HepG2 (cell line): Measurements from ENCODE around the gene ENGASE. TPM values are rescaled to one million over a fixed set of nuclear protein-coding genes. Genes with fewer than 3 reads are reported as not detected.

Source experiments
- ATAC-seq: fragments of 200-7000 bp; cut with Tn5 transposase; 3 replicates; pipeline ENCODE4 v1.9.1; 2020; ENCODE audit warnings: mild to moderate bottlenecking, moderate library complexity
- BruUV-seq: library from RNA; stranded (reverse); fragments of 400-500 nt; replicated peaks from 2 replicates; lab custom pipeline; 2021; lab: Mats Ljungman, UMichigan
- CTCF ChIA-PET: fragments of 300-600 bp; formaldehyde crosslinking; extraction: SDS; loops from one replicate; lab custom pipeline; 2021; ENCODE audit warnings: low total read pairs, inconsistent platforms, low intra/inter-chr PET ratio; lab: Yijun Ruan, JAX
- POLR2A ChIA-PET: fragments of 350-600 bp; sonication (Branson Sonifier 250); formaldehyde crosslinking; loops from one replicate; lab custom pipeline; 2020; ENCODE audit warnings: antibody characterized with exemption, inconsistent platforms; lab: Yijun Ruan, JAX
- DNase-seq: peaks from one replicate; pipeline ENCODE4 v3.0.0-alpha.2; 2015; ENCODE audit warnings: low spot score
- FAIRE-seq: peaks from 3 replicates; lab custom pipeline; 2011; peaks lifted over from hg19 to GRCh38; lab: Jason Lieb, UNC
- H2AFZ ChIP-seq: one replicate; pipeline ENCODE4 v1.6.1; 2011; ENCODE audit warnings: low read length, inconsistent platforms
- H3K27ac ChIP-seq: fragments of 300-600 bp; 3 replicates; pipeline ENCODE4 v1.8.0; 2011; ENCODE audit warnings: mixed run types, mild to moderate bottlenecking, mixed read lengths, low read length, inconsistent platforms; ENCODE audit not compliant: insufficient read depth; ENCODE audit errors: extremely low read length
- H3K27me3 ChIP-seq, 2 experiments: fragments of 200-600 bp in 1 of 2; 2 replicates in 1 of 2; 3 replicates in 1 of 2; pipeline versions ENCODE4 v1.6.0 to v1.8.0; 2011; ENCODE audit warnings: low read length in 2 of 2, mild to moderate bottlenecking in 2 of 2, moderate library complexity in 2 of 2, inconsistent platforms in 1 of 2; ENCODE audit not compliant: insufficient read depth in 2 of 2, control insufficient read depth in 1 of 2
- H3K36me3 ChIP-seq, 2 experiments: fragments of 200-600 bp in 1 of 2; replicated peaks in 1 of 2; 2 replicates in 1 of 2; 3 replicates in 1 of 2; pipeline versions ENCODE4 v1.5.1 to v1.8.0; 2011; ENCODE audit warnings: low read length in 2 of 2, inconsistent platforms in 1 of 2; ENCODE audit not compliant: insufficient read depth in 2 of 2, control insufficient read depth in 1 of 2
- H3K4me1 ChIP-seq: 2 replicates; pipeline ENCODE4 v1.5.1; 2012; ENCODE audit warnings: low read length, inconsistent platforms; ENCODE audit not compliant: insufficient read depth
- H3K4me2 ChIP-seq: 2 replicates; pipeline ENCODE4 v1.6.0; 2011; ENCODE audit warnings: low read depth, low read length, inconsistent platforms
- H3K4me3 ChIP-seq, 3 experiments: fragments of 200-600 bp in 1 of 3; sonication (generic), shearing (Covaris generic) in 1 of 3; replicated peaks in 1 of 3; 2 replicates each; pipeline ENCODE4 v1.5.1; 2011 to 2016; ENCODE audit warnings: low read length in 3 of 3, inconsistent platforms in 2 of 3, low read depth in 2 of 3, mild to moderate bottlenecking in 2 of 3, control low read depth in 1 of 3, mixed read lengths in 1 of 3; ENCODE audit not compliant: insufficient read depth in 1 of 3
- H3K79me2 ChIP-seq: one replicate; pipeline ENCODE4 v1.6.1; 2011; ENCODE audit warnings: low read length, inconsistent platforms; ENCODE audit not compliant: insufficient read depth
- H3K9ac ChIP-seq: 2 replicates; pipeline ENCODE4 v1.6.0; 2011; ENCODE audit warnings: mild to moderate bottlenecking, low read depth, low read length, inconsistent platforms; ENCODE audit not compliant: insufficient read depth
- H3K9me3 ChIP-seq: 2 replicates; pipeline ENCODE4 v1.5.1; 2012; ENCODE audit warnings: mild to moderate bottlenecking, low read length
- H4K20me1 ChIP-seq: 2 replicates; pipeline ENCODE4 v1.6.0; 2011; ENCODE audit warnings: inconsistent platforms, mild to moderate bottlenecking, low read length, moderate library complexity; ENCODE audit not compliant: insufficient read depth
- ETS1 ChIP-seq: sonication (generic); formaldehyde crosslinking; IDR thresholded peaks from 2 replicates; pipeline ENCODE4 v1.4.0; 2020; ENCODE audit warnings: missing genetic modification reagents
- ETV5 ChIP-seq: IDR thresholded peaks from 2 replicates; pipeline ENCODE4 v1.6.1; 2018; ENCODE audit warnings: missing biosample characterization, missing genetic modification reagents, inconsistent platforms, borderline replicate concordance
- HMGXB4 ChIP-seq, 2 experiments: sonication (generic) in 1 of 2; formaldehyde crosslinking in 1 of 2; IDR thresholded peaks; 2 replicates each; pipeline versions ENCODE4 v1.4.0 to v1.6.1; 2018 to 2020; ENCODE audit warnings: missing genetic modification reagents in 2 of 2, borderline replicate concordance in 1 of 2, low read depth in 1 of 2, mild to moderate bottlenecking in 1 of 2, missing biosample characterization in 1 of 2
- HNRNPL ChIP-seq: fragments of 200-400 bp; formaldehyde crosslinking; IDR thresholded peaks from 2 replicates; pipeline ENCODE4 v1.6.1; 2017; ENCODE audit warnings: mild to moderate bottlenecking, low read depth, low read length
- HOXA3 ChIP-seq: sonication (generic); formaldehyde crosslinking; IDR thresholded peaks from 2 replicates; pipeline ENCODE4 v1.5.0; 2020; ENCODE audit warnings: missing genetic modification reagents
- HOXA9 ChIP-seq: sonication (generic); formaldehyde crosslinking; IDR thresholded peaks from 2 replicates; pipeline ENCODE4 v1.8.1; 2022; ENCODE audit warnings: missing genetic modification reagents, mild to moderate bottlenecking, moderate library complexity, borderline replicate concordance
- MED13 ChIP-seq: sonication (generic); formaldehyde crosslinking; IDR thresholded peaks from 2 replicates; pipeline ENCODE4 v1.5.0; 2020; ENCODE audit warnings: missing genetic modification reagents
- MIER2 ChIP-seq: IDR thresholded peaks from 2 replicates; pipeline ENCODE4 v1.6.1; 2016; ENCODE audit warnings: missing biosample characterization, missing genetic modification reagents
- MLX ChIP-seq: IDR thresholded peaks from 2 replicates; pipeline ENCODE4 v1.6.1; 2016
- SIN3A ChIP-seq: IDR thresholded peaks from 2 replicates; pipeline ENCODE4 v1.6.1; 2011; ENCODE audit warnings: low read depth, mild to moderate bottlenecking, control low read depth, low read length, borderline replicate concordance
- SP4 ChIP-seq: sonication (generic); formaldehyde crosslinking; IDR thresholded peaks from 2 replicates; pipeline ENCODE4 v1.8.1; 2023; ENCODE audit warnings: mild to moderate bottlenecking, missing genetic modification reagents
- U2AF2 ChIP-seq: fragments of 200-400 bp; formaldehyde crosslinking; IDR thresholded peaks from 2 replicates; pipeline ENCODE4 v1.6.1; 2017; ENCODE audit warnings: low read depth, mild to moderate bottlenecking, low read length
- ZFP91 ChIP-seq: sonication (generic); formaldehyde crosslinking; IDR thresholded peaks from 2 replicates; pipeline ENCODE4 v1.9.0; 2022; ENCODE audit warnings: missing genetic modification reagents, mild to moderate bottlenecking, borderline replicate concordance
- ZNF207 ChIP-seq: fragments of 450-650 bp; IDR thresholded peaks from 2 replicates; pipeline ENCODE4 v1.6.1; 2016; ENCODE audit warnings: antibody characterized with exemption, borderline replicate concordance
- ZNF326 ChIP-seq: sonication (generic); formaldehyde crosslinking; IDR thresholded peaks from 2 replicates; pipeline ENCODE4 v1.4.0; 2020; ENCODE audit warnings: missing genetic modification reagents, borderline replicate concordance
- ZNF468 ChIP-seq: sonication (generic); formaldehyde crosslinking; IDR thresholded peaks from 2 replicates; pipeline ENCODE4 v1.8.0; 2022; ENCODE audit warnings: mild to moderate bottlenecking, moderate library complexity, missing genetic modification reagents
- ZNF703 ChIP-seq: sonication (generic); formaldehyde crosslinking; IDR thresholded peaks from 2 replicates; pipeline ENCODE4 v1.5.1; 2020; ENCODE audit warnings: missing genetic modification reagents, mild to moderate bottlenecking, moderate library complexity, borderline replicate concordance
- ZSCAN29 ChIP-seq: sonication (generic); formaldehyde crosslinking; conservative IDR thresholded peaks from 2 replicates; pipeline ENCODE4 v1.4.0; 2020; ENCODE audit warnings: mild to moderate bottlenecking, missing genetic modification reagents
- WGBS: methylation state at CpG from one replicate; pipeline ENCODE4 v1.1.6; 2017; ENCODE audit warnings: low lambda C conversion rate; 5-methylcytosine and 5-hydroxymethylcytosine counted together
- in situ Hi-C: cut with HindIII; loops from 2 replicates; pipeline ENCODE4 v1.10.0; 2017; ENCODE audit warnings: low pct_unique_long_range_greater_than_20kb; ENCODE audit not compliant: extremely low pct_ligation_motif_present
- intact Hi-C: fragments of 100-400 bp; cut with micrococcal nuclease; formaldehyde crosslinking; loops from one replicate; pipeline ENCODE4 v1.10.0; 2022; ENCODE audit not compliant: unreplicated experiment
- polyA plus RNA-seq, 8 experiments: library from polyadenylated mRNA; depleted of rRNA in 3 of 8; stranded (reverse) in 7 of 8; unstranded in 1 of 8; fragments of >200 nt; fragmentation: Illumina TruSeq in 4 of 8; extraction: Trizol in 4 of 8; gene quantifications; 2 replicates each; pipeline versions ENCODE4 v1.2.1 to v1.2.3, GENCODE V29; 2011 to 2016; ENCODE audit warnings: low read depth in 4 of 8, missing spikeins in 1 of 8, mixed read lengths in 1 of 8; ENCODE audit not compliant: insufficient read depth in 1 of 8
- total RNA-seq, 5 experiments: library from RNA; depleted of rRNA; stranded (reverse); fragments of >200 nt; fragmentation: Illumina TruSeq; extraction: Trizol; gene quantifications; 2 replicates each; pipeline ENCODE4 v1.2.3, GENCODE V29; 2016; ENCODE audit warnings: low read depth in 1 of 5

The ENGASE gene
- total and polyA plus RNA-seq, 2 of the 13 experiments (the other 11 are each of a cell fraction or from before 2014, with no cell fraction given): 10.6 to 18.1 TPM

GRCh38 chr17:79042421-79043190 lies 32.0 kb upstream of the ENGASE start:
- no peaks in the 10 kb centered on the region for H3K9me3 ChIP-seq
- no TSS peak for BruUV-seq
- H3K4me1 ChIP-seq: peaks cover 17% of the 10 kb centered on the region
- 51% methylated on average over 12 of the region's 13 CpGs for WGBS
- no peak overlapping the region for H3K9ac ChIP-seq
- no peaks in the 10 kb centered on the region; the same call in 1 of the 2 replicates for H4K20me1 ChIP-seq
- no peak overlapping the region for H3K4me2 ChIP-seq
- in situ Hi-C loops (no loop called here), intact Hi-C loops (loop anchor here (1.0 kb wide), 1 partner anchor 23 kb away; no protein-coding TSS in a partner anchor)
- CTCF ChIA-PET: interaction anchor here (1.3 to 3.1 kb wide), 4 partner anchors 22 to 57 kb away, joined by 4 to 71 read pairs (median 7); no protein-coding TSS in a partner anchor
- H2AFZ ChIP-seq: no peak overlapping the region
- H3K27me3 ChIP-seq: peaks cover 12 to 53% of the 10 kb centered on the region in 2 experiments; a peak in 4 of 5 replicates
- H3K79me2 ChIP-seq: no peaks in the 10 kb centered on the region
- H3K27ac ChIP-seq: no peak overlapping the region
- H3K4me3 ChIP-seq: no peak overlapping the region
- POLR2A ChIA-PET: interaction anchor here (1.7 to 8.8 kb wide), 2 partner anchors 16 to 22 kb away, joined by 5 to 127 read pairs; no protein-coding TSS in a partner anchor
- peak; percentile 88 for FAIRE-seq
- peak; percentile 64 for ATAC-seq
- DNase-seq: peak; percentile 49
- no peaks in the 10 kb centered on the region for H3K36me3 ChIP-seq
- TF ChIP-seq MED13 (CRISPR knock-in tag): no peak
- no peak for TF ChIP-seq SIN3A
- no peak for TF ChIP-seq ZNF326 (CRISPR knock-in tag)
- TF ChIP-seq ZNF468 (CRISPR knock-in tag): no peak
- TF ChIP-seq HOXA9 (CRISPR knock-in tag): 0 out of 2 replicates have a peak, but pooled peaks have one; percentile 62
- TF ChIP-seq MIER2 (CRISPR knock-in tag): no peak
- TF ChIP-seq HMGXB4 (CRISPR knock-in tag; IDR thresholded peaks at IDR 0.05; ENCODE audit: borderline replicate concordance in 1 of 2, low read depth in 1 of 2): peak in 1 of 2 experiments; percentile 65; a peak in 1 of 4 replicates
- TF ChIP-seq ZNF207: no peak; the same call in 1 of the 2 replicates
- TF ChIP-seq HOXA3 (CRISPR knock-in tag): no peak
- no peak for TF ChIP-seq ZNF703 (CRISPR knock-in tag)
- TF ChIP-seq MLX: no peak
- TF ChIP-seq ZFP91 (CRISPR knock-in tag): peak; percentile 58; the same call in 1 of the 2 replicates
- no peak for TF ChIP-seq ETV5 (CRISPR knock-in tag)
- no peak for TF ChIP-seq U2AF2
- no peak for TF ChIP-seq ZSCAN29 (CRISPR knock-in tag)
- no peak for TF ChIP-seq ETS1 (CRISPR knock-in tag)
- peak; percentile 80; the same call in 1 of the 2 replicates for TF ChIP-seq HNRNPL
- no peak for TF ChIP-seq SP4 (CRISPR knock-in tag)
